A673 (cell line): ENCODE data around the gene LORICRIN.
"Not testable (repeated sequence)": the region's sequence is repeated elsewhere in the genome, so short reads cannot be mapped to it uniquely, and the experiment has no call there.

ENCODE experiments used
- EZH2 ChIP-seq: fragments of 200-600 bp; sonication (generic); IDR thresholded peaks from 2 replicates; pipeline ENCODE4 v1.6.1; 2017; ENCODE audit warnings: borderline replicate concordance, low read depth, mild to moderate bottlenecking, mixed read lengths, antibody characterized with exemption, low read length; ENCODE audit not compliant: poor library complexity, severe bottlenecking
- TF ChIP-seq, protein P1 (sequence below): fragments of 300-800, 200-600 bp; sonication (generic); conservative IDR thresholded peaks from 2 replicates; pipeline ENCODE4 v1.5.1; 2017; ENCODE audit warnings: low read depth, mild to moderate bottlenecking, antibody characterized with exemption, low read length, moderate library complexity, mixed read lengths

- TF ChIP-seq, protein P1, sequence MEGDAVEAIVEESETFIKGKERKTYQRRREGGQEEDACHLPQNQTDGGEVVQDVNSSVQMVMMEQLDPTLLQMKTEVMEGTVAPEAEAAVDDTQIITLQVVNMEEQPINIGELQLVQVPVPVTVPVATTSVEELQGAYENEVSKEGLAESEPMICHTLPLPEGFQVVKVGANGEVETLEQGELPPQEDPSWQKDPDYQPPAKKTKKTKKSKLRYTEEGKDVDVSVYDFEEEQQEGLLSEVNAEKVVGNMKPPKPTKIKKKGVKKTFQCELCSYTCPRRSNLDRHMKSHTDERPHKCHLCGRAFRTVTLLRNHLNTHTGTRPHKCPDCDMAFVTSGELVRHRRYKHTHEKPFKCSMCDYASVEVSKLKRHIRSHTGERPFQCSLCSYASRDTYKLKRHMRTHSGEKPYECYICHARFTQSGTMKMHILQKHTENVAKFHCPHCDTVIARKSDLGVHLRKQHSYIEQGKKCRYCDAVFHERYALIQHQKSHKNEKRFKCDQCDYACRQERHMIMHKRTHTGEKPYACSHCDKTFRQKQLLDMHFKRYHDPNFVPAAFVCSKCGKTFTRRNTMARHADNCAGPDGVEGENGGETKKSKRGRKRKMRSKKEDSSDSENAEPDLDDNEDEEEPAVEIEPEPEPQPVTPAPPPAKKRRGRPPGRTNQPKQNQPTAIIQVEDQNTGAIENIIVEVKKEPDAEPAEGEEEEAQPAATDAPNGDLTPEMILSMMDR = peak; percentile 68
- not testable (repeated sequence) for TF ChIP-seq EZH2
Measured at GRCh38 chr1:153229076-153229829, 30.2 kb upstream of the LORICRIN start.
